GM12878 (cell line): ENCODE data around the gene CD34. TPM values are rescaled to one million over a fixed set of nuclear protein-coding genes. Genes with fewer than 3 reads are reported as not detected.

Experiments
- ATAC-seq: fragments of 200-7000 bp; cut with Tn5 transposase; 3 replicates; pipeline ENCODE4 v1.9.1; 2020; ENCODE audit warnings: mild to moderate bottlenecking, moderate library complexity
- BruUV-seq: library from RNA; stranded (reverse); fragments of 400-500 nt; replicated peaks from 2 replicates; lab custom pipeline; 2021; lab: Mats Ljungman, UMichigan
- CTCF ChIA-PET: fragments of 300-600 bp; sonication (Branson Sonifier 250); formaldehyde crosslinking; extraction: SDS; loops from one replicate; lab custom pipeline; 2021; ENCODE audit warnings: inconsistent platforms; lab: Yijun Ruan, JAX
- POLR2A ChIA-PET: fragments of 350-600 bp; formaldehyde crosslinking; extraction: SDS; loops from one replicate; lab custom pipeline; 2021; ENCODE audit warnings: inconsistent platforms; lab: Charles Lee
- RAD21 ChIA-PET: fragments of 300-600 bp; sonication (Branson Sonifier 250); formaldehyde crosslinking; loops from one replicate; lab custom pipeline; 2023; ENCODE audit warnings: antibody characterized with exemption; ENCODE audit not compliant: unreplicated experiment; lab: Charles Lee
- SMC1A ChIA-PET: fragments of 300-600 bp; sonication (Branson Sonifier 250); formaldehyde crosslinking; loops from one replicate; lab custom pipeline; 2023; ENCODE audit not compliant: unreplicated experiment, uncharacterized antibody; lab: Charles Lee
- DNase-seq: peaks from one replicate; pipeline ENCODE4 v3.0.0-alpha.2; 2011; ENCODE audit warnings: low read depth, low spot score
- FAIRE-seq: peaks from 3 replicates; lab custom pipeline; 2011; peaks lifted over from hg19 to GRCh38; lab: Jason Lieb, UNC
- H2AFZ ChIP-seq: 2 replicates; pipeline ENCODE4 v1.6.0; 2011; ENCODE audit warnings: low read depth, low read length, control low read depth; ENCODE audit not compliant: control insufficient read depth
- H3K27ac ChIP-seq: 2 replicates; pipeline ENCODE4 v1.5.1; 2011; ENCODE audit warnings: control low read depth; ENCODE audit not compliant: control insufficient read depth, insufficient read depth
- H3K27me3 ChIP-seq, 2 experiments: replicated peaks in 1 of 2; 2 replicates each; pipeline versions ENCODE4 v1.6.0 to v1.6.1; 2011; ENCODE audit warnings: low read length in 1 of 2; ENCODE audit not compliant: control insufficient read depth in 2 of 2, insufficient read depth in 2 of 2
- H3K36me3 ChIP-seq, 2 experiments: 2 replicates each; pipeline ENCODE4 v1.5.1; 2011; ENCODE audit warnings: low read length in 1 of 2; ENCODE audit not compliant: control insufficient read depth in 2 of 2, insufficient read depth in 2 of 2
- H3K4me1 ChIP-seq: 2 replicates; pipeline ENCODE4 v1.6.1; 2011; ENCODE audit warnings: mild to moderate bottlenecking, low read length, moderate library complexity, mixed read lengths; ENCODE audit not compliant: control insufficient read depth, insufficient read depth
- H3K4me2 ChIP-seq: 2 replicates; pipeline ENCODE4 v1.6.0; 2011; ENCODE audit warnings: control low read depth; ENCODE audit not compliant: control insufficient read depth, insufficient read depth
- H3K4me3 ChIP-seq: fragments of 200-600 bp; sonication (generic); 2 replicates; pipeline ENCODE4 v1.5.1; 2016
- H3K79me2 ChIP-seq: 2 replicates; pipeline ENCODE4 v1.6.0; 2011; ENCODE audit warnings: low read length; ENCODE audit not compliant: control insufficient read depth, insufficient read depth
- H3K9ac ChIP-seq: 2 replicates; pipeline ENCODE4 v1.8.0; 2011; ENCODE audit warnings: low read length, control low read depth, mixed read lengths; ENCODE audit not compliant: control insufficient read depth, insufficient read depth
- H3K9me3 ChIP-seq: replicated peaks from 3 replicates; pipeline ENCODE4 v1.5.1; 2011; ENCODE audit warnings: mild to moderate bottlenecking, low read length; ENCODE audit not compliant: control insufficient read depth, insufficient read depth
- H4K20me1 ChIP-seq: 2 replicates; pipeline ENCODE4 v1.6.0; 2011; ENCODE audit not compliant: control insufficient read depth, insufficient read depth
- BACH1 ChIP-seq: fragments of 450-650 bp; IDR thresholded peaks from 2 replicates; pipeline ENCODE4 v1.6.1; 2017; ENCODE audit warnings: mild to moderate bottlenecking, borderline replicate concordance
- BCL11A ChIP-seq: IDR thresholded peaks from 2 replicates; pipeline ENCODE4 v1.6.1; 2011; ENCODE audit warnings: low read depth, low read length
- EP300 ChIP-seq, 2 experiments: fragments of 150-350 bp in 1 of 2; IDR thresholded peaks; 2 replicates each; pipeline ENCODE4 v1.6.1; 2011 to 2012; ENCODE audit warnings: low read depth in 2 of 2, low read length in 2 of 2, borderline replicate concordance in 1 of 2, improper control_type of control experiment in 1 of 2, inconsistent platforms in 1 of 2; ENCODE audit not compliant: control insufficient read depth in 1 of 2
- RAD51 ChIP-seq: fragments of 450-650 bp; IDR thresholded peaks from 2 replicates; pipeline ENCODE4 v1.6.1; 2016; ENCODE audit warnings: moderate library complexity, mild to moderate bottlenecking, inconsistent platforms
- SREBF2 ChIP-seq: IDR thresholded peaks from 2 replicates; pipeline ENCODE4 v1.6.1; 2012; ENCODE audit warnings: mild to moderate bottlenecking, low read length
- WGBS: methylation state at CpG from one replicate; pipeline ENCODE4 v1.1.6; 2016; ENCODE audit warnings: low lambda C conversion rate; ENCODE audit not compliant: insufficient replicate concordance, insufficient coverage; ENCODE audit errors: missing lambda C conversion rate; 5-methylcytosine and 5-hydroxymethylcytosine counted together
- in situ Hi-C: fragments of 300-500 bp; cut with MboI; formaldehyde crosslinking; loops from 9 replicates; pipeline ENCODE4 v1.14.3; 2018; ENCODE audit warnings: mixed read lengths
- intact Hi-C: fragments of 100-400 bp; cut with micrococcal nuclease; formaldehyde crosslinking; loops from one replicate; pipeline ENCODE4 v1.14.2; 2022; ENCODE audit not compliant: unreplicated experiment
- polyA plus RNA-seq, 11 experiments: library from polyadenylated mRNA; depleted of rRNA in 4 of 11; unstranded in 6 of 11; stranded (reverse) in 5 of 11; fragments of >200 nt; fragmentation: Nextera tagmentation in 4 of 11; fragmentation: Illumina TruSeq in 1 of 11; extraction: Ambion mirVana in 4 of 11; extraction: Trizol in 1 of 11; gene quantifications; 1 replicate in 1 of 11; 2 replicates in 10 of 11; pipeline versions ENCODE4 v1.2.1 to v1.2.3, GENCODE V29; 2011 to 2016; ENCODE audit warnings: inconsistent platforms in 2 of 11, missing spikeins in 2 of 11, low read depth in 1 of 11
- total RNA-seq, 4 experiments: library from RNA; depleted of rRNA in 3 of 4; stranded (reverse); fragments of >200 nt in 3 of 4; fragmentation: Illumina TruSeq in 1 of 4; extraction: Trizol in 1 of 4; gene quantifications; 2 replicates each; pipeline versions ENCODE4 v1.2.1 to v1.2.3, GENCODE V29; 2013 to 2021
- TF ChIP-seq, protein P1 (sequence below): fragments of 450-650 bp; IDR thresholded peaks from 2 replicates; pipeline ENCODE4 v1.6.1; 2017; ENCODE audit warnings: borderline replicate concordance
- TF ChIP-seq, protein P2 (sequence below): IDR thresholded peaks from 2 replicates; pipeline ENCODE4 v1.6.1; 2011; ENCODE audit warnings: low read depth, low read length, improper control_type of control experiment, borderline replicate concordance

Gene CD34
- total and polyA plus RNA-seq, 10 of the 15 experiments (the other 5 are each of a cell fraction or from before 2014, with no cell fraction given) = under 0.01 to 0.08 (median 0.02) TPM; not detected in 6

DNA sequence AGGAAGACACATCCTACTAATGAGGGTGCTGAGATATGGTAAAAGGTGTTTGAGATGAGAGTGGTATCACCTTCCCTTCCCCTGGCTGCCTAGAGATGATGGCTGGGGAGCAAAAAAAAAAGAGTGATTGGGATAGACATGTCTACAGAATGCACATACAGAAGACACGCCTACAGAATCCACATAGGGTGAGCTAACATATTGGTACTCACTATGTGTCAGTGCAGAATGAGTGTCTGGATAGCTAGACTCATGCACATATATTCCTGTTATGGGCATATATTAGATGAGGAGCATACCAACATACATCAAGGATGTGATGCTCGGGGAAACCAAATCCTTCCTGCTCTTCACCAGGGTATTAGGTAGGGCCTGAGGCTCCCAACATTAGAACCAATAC, 16.2 kb downstream of the CD34 start:
- WGBS = 82% methylated on average over 2 of the region's 2 CpGs
- no peak overlapping the region for H2AFZ ChIP-seq
- ChIA-PET RAD21 (interaction anchor here (1.2 to 4.3 kb wide), 6 partner anchors 8 to 69 kb away, joined by 3 to 75 read pairs (median 4); no protein-coding TSS in a partner anchor), CTCF (interaction anchor here (0.7 to 10.1 kb wide), 8 partner anchors 9 to 97 kb away, joined by 3 to 162 read pairs (median 4); no protein-coding TSS in a partner anchor), SMC1A (interaction anchor here (0.9 to 5.6 kb wide), 5 partner anchors 9 to 103 kb away, joined by 4 to 81 read pairs (median 21); no protein-coding TSS in a partner anchor)
- in situ Hi-C loops (loop anchor here (5.0 kb wide), 1 partner anchor 73 kb away; no protein-coding TSS in a partner anchor), intact Hi-C loops (no loop called here)
- H3K4me2 ChIP-seq = no peak overlapping the region
- no peaks in the 10 kb centered on the region for H3K36me3 ChIP-seq
- DNase-seq (no peak), ATAC-seq (no peak), FAIRE-seq (no peak)
- no TSS peak for BruUV-seq
- H3K9ac ChIP-seq = no peak overlapping the region
- no peaks in the 10 kb centered on the region for H4K20me1 ChIP-seq
- H3K27me3 ChIP-seq = peaks cover 0 to 2% of the 10 kb centered on the region in 2 experiments; a peak in 1 of 4 replicates
- H3K4me1 ChIP-seq = peaks cover 9% of the 10 kb centered on the region
- no peak overlapping the region for H3K27ac ChIP-seq
- no peak overlapping the region for H3K4me3 ChIP-seq
- no peaks in the 10 kb centered on the region for H3K9me3 ChIP-seq
- no peak for TF ChIP-seq RAD51
- no peak for TF ChIP-seq BCL11A
- TF ChIP-seq BACH1 = no peak
- no peak for TF ChIP-seq EP300 (IDR thresholded peaks at IDR 0.05; ENCODE audit: borderline replicate concordance in 1 of 2, control insufficient read depth in 1 of 2, low read depth in 2 of 2, low read length in 2 of 2)
- TF ChIP-seq, protein P1, sequence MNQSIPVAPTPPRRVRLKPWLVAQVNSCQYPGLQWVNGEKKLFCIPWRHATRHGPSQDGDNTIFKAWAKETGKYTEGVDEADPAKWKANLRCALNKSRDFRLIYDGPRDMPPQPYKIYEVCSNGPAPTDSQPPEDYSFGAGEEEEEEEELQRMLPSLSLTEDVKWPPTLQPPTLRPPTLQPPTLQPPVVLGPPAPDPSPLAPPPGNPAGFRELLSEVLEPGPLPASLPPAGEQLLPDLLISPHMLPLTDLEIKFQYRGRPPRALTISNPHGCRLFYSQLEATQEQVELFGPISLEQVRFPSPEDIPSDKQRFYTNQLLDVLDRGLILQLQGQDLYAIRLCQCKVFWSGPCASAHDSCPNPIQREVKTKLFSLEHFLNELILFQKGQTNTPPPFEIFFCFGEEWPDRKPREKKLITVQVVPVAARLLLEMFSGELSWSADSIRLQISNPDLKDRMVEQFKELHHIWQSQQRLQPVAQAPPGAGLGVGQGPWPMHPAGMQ = no peak
- no peak for TF ChIP-seq SREBF2
- TF ChIP-seq, protein P2, sequence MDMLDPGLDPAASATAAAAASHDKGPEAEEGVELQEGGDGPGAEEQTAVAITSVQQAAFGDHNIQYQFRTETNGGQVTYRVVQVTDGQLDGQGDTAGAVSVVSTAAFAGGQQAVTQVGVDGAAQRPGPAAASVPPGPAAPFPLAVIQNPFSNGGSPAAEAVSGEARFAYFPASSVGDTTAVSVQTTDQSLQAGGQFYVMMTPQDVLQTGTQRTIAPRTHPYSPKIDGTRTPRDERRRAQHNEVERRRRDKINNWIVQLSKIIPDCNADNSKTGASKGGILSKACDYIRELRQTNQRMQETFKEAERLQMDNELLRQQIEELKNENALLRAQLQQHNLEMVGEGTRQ = no peak
- TF ChIP-seq, all 136 proteins: peak for 0
- POLR2A ChIA-PET = interaction anchor here (0.6 to 1.6 kb wide), 2 partner anchors 9 to 13 kb away, joined by 3 to 4 read pairs; no protein-coding TSS in a partner anchor
- no peaks in the 10 kb centered on the region for H3K79me2 ChIP-seq
